ENCODE measurements around the gene ADGRA3. TPM values are rescaled to one million over a fixed set of nuclear protein-coding genes. Genes with fewer than 3 reads are reported as not detected.

ADGRA3 gene
- total and polyA plus RNA-seq, 8 donors, result 4.7 to 87.5 (median 27.8) TPM

DNA sequence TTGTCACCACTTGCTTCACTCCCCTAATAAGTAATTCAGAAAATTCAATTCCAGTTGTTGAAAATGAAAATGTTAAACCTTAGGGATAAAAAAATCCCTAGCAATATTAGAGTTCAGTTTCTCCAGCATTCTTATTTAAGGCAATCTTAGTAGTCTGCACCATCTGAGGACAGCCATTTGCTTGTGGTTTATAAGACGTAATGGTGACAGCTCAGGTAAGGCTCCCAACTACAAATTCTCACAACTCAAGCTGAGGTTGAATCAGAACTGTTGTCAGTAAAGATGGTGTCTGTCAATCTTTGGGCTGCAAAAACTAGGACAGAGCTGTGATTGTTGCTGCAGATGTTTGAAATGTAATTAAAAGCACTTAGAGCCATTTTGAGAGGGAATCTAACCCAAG lies 16.3 kb upstream of the ADGRA3 start:
- no peaks in the 10 kb centered on the region for H3K4me1 ChIP-seq
- H3K27ac ChIP-seq, result no peak overlapping the region
- 50 to 76% (median 58%) methylated on average over 1 of the region's 1 CpG for WGBS, 5 donors
- no peaks in the 10 kb centered on the region for H3K36me3 ChIP-seq
- H3K4me3 ChIP-seq, result no peak overlapping the region
- TF ChIP-seq POLR2AphosphoS5 (IDR thresholded peaks at IDR 0.05) (no peak), POLR2A (IDR thresholded peaks at IDR 0.05) (no peak), EP300 (IDR thresholded peaks at IDR 0.05) (no peak)
- TF ChIP-seq, protein P1, sequence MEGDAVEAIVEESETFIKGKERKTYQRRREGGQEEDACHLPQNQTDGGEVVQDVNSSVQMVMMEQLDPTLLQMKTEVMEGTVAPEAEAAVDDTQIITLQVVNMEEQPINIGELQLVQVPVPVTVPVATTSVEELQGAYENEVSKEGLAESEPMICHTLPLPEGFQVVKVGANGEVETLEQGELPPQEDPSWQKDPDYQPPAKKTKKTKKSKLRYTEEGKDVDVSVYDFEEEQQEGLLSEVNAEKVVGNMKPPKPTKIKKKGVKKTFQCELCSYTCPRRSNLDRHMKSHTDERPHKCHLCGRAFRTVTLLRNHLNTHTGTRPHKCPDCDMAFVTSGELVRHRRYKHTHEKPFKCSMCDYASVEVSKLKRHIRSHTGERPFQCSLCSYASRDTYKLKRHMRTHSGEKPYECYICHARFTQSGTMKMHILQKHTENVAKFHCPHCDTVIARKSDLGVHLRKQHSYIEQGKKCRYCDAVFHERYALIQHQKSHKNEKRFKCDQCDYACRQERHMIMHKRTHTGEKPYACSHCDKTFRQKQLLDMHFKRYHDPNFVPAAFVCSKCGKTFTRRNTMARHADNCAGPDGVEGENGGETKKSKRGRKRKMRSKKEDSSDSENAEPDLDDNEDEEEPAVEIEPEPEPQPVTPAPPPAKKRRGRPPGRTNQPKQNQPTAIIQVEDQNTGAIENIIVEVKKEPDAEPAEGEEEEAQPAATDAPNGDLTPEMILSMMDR (IDR thresholded peaks at IDR 0.05), result no peak
- intact Hi-C loops (cut with DNase I; ENCODE audit: low total_unique reads), result no loop called here
- DNase-seq, result no peak
- H3K27me3 ChIP-seq, result no peaks in the 10 kb centered on the region
- H3K9me3 ChIP-seq, result peaks cover 0 to 25% (median 19%) of the 10 kb centered on the region in 4 donors

DNA sequence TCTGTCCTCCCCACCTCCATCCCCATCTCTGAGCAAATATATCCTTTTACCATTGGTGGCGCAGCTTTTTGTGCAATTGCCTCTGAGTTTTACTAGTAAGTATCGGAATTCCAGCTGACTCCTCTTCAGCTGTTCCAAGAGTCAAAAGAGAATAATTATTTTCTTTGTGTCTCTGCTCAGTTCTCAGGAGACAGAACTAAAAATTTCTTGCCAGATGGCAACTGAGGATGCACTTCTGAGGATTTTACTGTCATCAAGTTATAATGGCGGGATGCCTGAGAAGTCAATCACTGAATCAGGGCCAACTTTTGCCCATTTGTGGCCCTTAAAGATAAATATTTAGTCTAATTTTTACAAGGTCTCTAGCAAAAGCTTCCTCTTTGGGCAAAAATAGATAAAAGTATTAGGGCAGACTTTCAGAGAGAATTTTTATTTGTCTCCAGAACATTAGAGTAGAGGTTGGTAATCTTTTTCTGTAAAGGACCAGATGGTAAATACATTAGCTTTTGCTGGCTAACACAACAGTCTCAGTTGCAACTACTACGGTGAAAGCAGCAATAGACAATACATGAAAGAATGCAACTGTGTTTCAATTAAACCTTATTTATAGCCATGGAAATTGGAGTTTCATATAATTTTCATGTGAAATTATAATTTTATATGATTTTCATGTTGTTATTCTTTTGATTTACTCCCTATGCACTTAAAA lies 15.6 kb upstream of the ADGRA3 start:
- Histone ChIP-seq H3K4me1 (no peaks in the 10 kb centered on the region), H3K9me3 (peaks cover 0 to 25% (median 19%) of the 10 kb centered on the region in 4 donors), H3K4me3 (no peak overlapping the region), H3K36me3 (no peaks in the 10 kb centered on the region), H3K27me3 (no peaks in the 10 kb centered on the region), H3K27ac (no peak overlapping the region)
- WGBS, 5 donors, result 61 to 82% (median 62%) methylated on average over 4 of the region's 4 CpGs
- TF ChIP-seq EP300 (IDR thresholded peaks at IDR 0.05) (no peak), POLR2AphosphoS5 (IDR thresholded peaks at IDR 0.05) (no peak), POLR2A (IDR thresholded peaks at IDR 0.05) (no peak)
- TF ChIP-seq, protein P1 (IDR thresholded peaks at IDR 0.05), result no peak
- intact Hi-C loops (cut with DNase I; ENCODE audit: low total_unique reads), result no loop called here
- DNase-seq, result no peak

DNA sequence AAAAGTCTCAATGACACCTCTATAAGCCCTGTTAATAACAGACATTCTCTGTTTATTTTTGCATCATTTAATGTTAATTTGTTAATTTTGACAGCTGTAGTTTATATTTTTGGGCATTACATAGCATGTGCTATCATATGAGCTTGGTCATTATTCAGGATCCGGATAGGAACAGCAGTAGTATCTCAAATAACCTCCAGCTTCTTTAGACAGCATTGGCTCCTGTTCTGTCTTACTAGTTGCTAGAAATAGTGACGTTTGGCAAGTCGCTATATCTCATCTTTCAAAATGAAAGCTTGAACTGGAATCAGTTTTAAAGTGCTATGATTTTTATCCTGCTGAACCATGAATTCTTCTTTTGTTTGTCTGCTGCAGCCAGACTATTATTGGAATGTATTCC lies 9.0 kb upstream of the ADGRA3 start:
- intact Hi-C loops (cut with DNase I; ENCODE audit: low total_unique reads), result no loop called here
- no peaks in the 10 kb centered on the region for H3K36me3 ChIP-seq
- WGBS, 5 donors, result 50 to 72% (median 69%) methylated on average over 3 of the region's 3 CpGs
- H3K4me1 ChIP-seq, result no peaks in the 10 kb centered on the region
- no peaks in the 10 kb centered on the region for H3K27me3 ChIP-seq
- TF ChIP-seq POLR2A (IDR thresholded peaks at IDR 0.05) (no peak), POLR2AphosphoS5 (IDR thresholded peaks at IDR 0.05) (no peak), EP300 (IDR thresholded peaks at IDR 0.05) (no peak)
- TF ChIP-seq, protein P1 (IDR thresholded peaks at IDR 0.05), result no peak
- no peak for DNase-seq
- H3K4me3 ChIP-seq, result no peak overlapping the region
- H3K27ac ChIP-seq, result no peak overlapping the region
- H3K9me3 ChIP-seq, result no peaks in the 10 kb centered on the region

DNA sequence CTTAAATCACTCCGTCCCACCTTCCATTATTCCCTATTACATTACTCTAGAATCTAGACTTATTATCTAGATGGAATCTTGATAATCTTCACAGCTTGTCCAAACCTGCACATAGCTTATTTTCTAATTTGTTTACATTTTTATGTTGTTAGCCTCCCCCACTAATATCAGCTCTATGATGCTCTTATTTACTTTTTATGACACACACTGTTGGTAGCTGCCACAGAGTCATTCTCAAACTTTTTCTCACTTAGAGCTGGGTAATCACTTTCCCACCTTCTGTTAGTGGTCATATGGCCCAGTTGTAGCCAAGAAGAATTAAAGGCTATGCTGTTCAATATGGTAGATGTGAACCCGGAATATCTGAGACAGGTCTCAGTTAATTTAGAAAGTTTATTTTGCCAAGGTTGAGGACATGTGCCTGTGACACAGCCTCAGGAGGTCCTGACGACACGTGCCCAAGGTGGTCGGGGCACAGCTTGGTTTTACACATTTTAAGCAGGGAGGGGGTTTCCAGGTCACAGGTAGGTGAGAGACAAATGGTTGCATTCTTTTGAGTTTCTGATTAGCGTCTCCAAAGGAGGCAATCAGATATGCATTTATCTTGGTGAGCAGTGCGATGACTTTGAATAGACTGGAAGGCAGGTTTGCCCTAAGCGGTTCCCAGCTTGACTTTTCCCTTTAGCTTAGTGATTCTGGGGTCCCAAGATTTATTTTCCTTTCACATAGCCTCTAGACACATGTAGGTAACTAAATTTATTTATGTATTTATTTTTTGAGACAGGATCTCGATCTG lies 7.0 kb upstream of the ADGRA3 start:
- no peaks in the 10 kb centered on the region for H3K4me1 ChIP-seq
- no peak overlapping the region for H3K4me3 ChIP-seq
- H3K36me3 ChIP-seq, result no peaks in the 10 kb centered on the region
- TF ChIP-seq, protein P1 (IDR thresholded peaks at IDR 0.05), result no peak
- TF ChIP-seq EP300 (IDR thresholded peaks at IDR 0.05) (no peak), POLR2AphosphoS5 (IDR thresholded peaks at IDR 0.05) (no peak), POLR2A (IDR thresholded peaks at IDR 0.05) (no peak)
- no peaks in the 10 kb centered on the region for H3K9me3 ChIP-seq
- intact Hi-C loops (cut with DNase I; ENCODE audit: low total_unique reads), result no loop called here
- no peaks in the 10 kb centered on the region for H3K27me3 ChIP-seq
- H3K27ac ChIP-seq, result no peak overlapping the region
- no peak for DNase-seq
- WGBS, 5 donors, result 65 to 78% (median 73%) methylated on average over 9 of the region's 9 CpGs

All from stomach (tissue), 9 donors.